Loucy (cell line): ENCODE results near the gene SHC3.
A peak's percentile ranks its signal among the peaks of the same experiment; 100 is the strongest.

Experiments
- H2AFZ ChIP-seq: fragments of 200-600 bp; sonication (generic); 2 replicates; pipeline ENCODE4 v1.6.0; 2016; ENCODE audit warnings: antibody characterized with exemption, mild to moderate bottlenecking, low read length, moderate library complexity
- H3F3A ChIP-seq: fragments of 200-600 bp; 2 replicates; pipeline ENCODE4 v1.6.0; 2016; ENCODE audit warnings: antibody characterized with exemption, low read depth, mild to moderate bottlenecking
- H3K27me3 ChIP-seq: fragments of 200-600 bp; sonication (generic); 2 replicates; pipeline ENCODE4 v1.6.1; 2014; ENCODE audit warnings: low read length, mild to moderate bottlenecking; ENCODE audit not compliant: insufficient read depth, poor library complexity, severe bottlenecking
- H3K36me3 ChIP-seq: fragments of 200-600 bp; sonication (generic); 2 replicates; pipeline ENCODE4 v1.6.1; 2016; ENCODE audit warnings: low read length; ENCODE audit not compliant: insufficient read depth
- H3K4me1 ChIP-seq: fragments of 200-600 bp; sonication (generic); 2 replicates; pipeline ENCODE4 v1.5.1; 2014; ENCODE audit warnings: low read length, mild to moderate bottlenecking; ENCODE audit not compliant: insufficient read depth, poor library complexity, severe bottlenecking
- H3K4me2 ChIP-seq: fragments of 200-600 bp; sonication (generic); 2 replicates; pipeline ENCODE4 v1.6.0; 2014; ENCODE audit warnings: antibody characterized with exemption, low read length, low read depth, mild to moderate bottlenecking; ENCODE audit not compliant: poor library complexity, severe bottlenecking
- H3K4me3 ChIP-seq: fragments of 200-600 bp; sonication (generic); 2 replicates; pipeline ENCODE4 v1.5.1; 2014; ENCODE audit warnings: low read length, mild to moderate bottlenecking, mixed read lengths; ENCODE audit not compliant: poor library complexity, severe bottlenecking
- H3K79me2 ChIP-seq: fragments of 200-600 bp; sonication (generic); 2 replicates; pipeline ENCODE4 v1.6.1; 2014; ENCODE audit warnings: low read length; ENCODE audit not compliant: insufficient read depth
- H3K9ac ChIP-seq: fragments of 200-600 bp; sonication (generic); 2 replicates; pipeline ENCODE4 v1.6.0; 2014; ENCODE audit warnings: mild to moderate bottlenecking, low read depth, low read length, moderate library complexity; ENCODE audit not compliant: poor library complexity, severe bottlenecking
- H3K9me2 ChIP-seq: fragments of 200-600 bp; sonication (generic); replicated peaks from 2 replicates; pipeline ENCODE4 v1.6.1; 2016; ENCODE audit warnings: low read depth, low read length, mixed read lengths
- H3K9me3 ChIP-seq: fragments of 200-600 bp; sonication (generic); 2 replicates; pipeline ENCODE4 v1.6.1; 2014; ENCODE audit warnings: mild to moderate bottlenecking, antibody characterized with exemption, low read length, low read depth; ENCODE audit not compliant: insufficient read depth
- H4K20me1 ChIP-seq: fragments of 200-600 bp; sonication (generic); 2 replicates; pipeline ENCODE4 v1.6.0; 2014; ENCODE audit warnings: antibody characterized with exemption, low read length, mild to moderate bottlenecking; ENCODE audit not compliant: insufficient read depth, poor library complexity, severe bottlenecking
- CTCF ChIP-seq: fragments of 200-600 bp; sonication (generic); conservative IDR thresholded peaks from 2 replicates; pipeline ENCODE4 v1.5.1; 2014; ENCODE audit warnings: mild to moderate bottlenecking, antibody characterized with exemption, low read length
- EZH2phosphoT487 ChIP-seq: fragments of 200-600 bp; IDR thresholded peaks from 2 replicates; pipeline ENCODE4 v1.6.1; 2018; ENCODE audit warnings: antibody characterized with exemption, mild to moderate bottlenecking, moderate library complexity, borderline replicate concordance

The SHC3 gene

GRCh38 chr9:89009546-89009840 lies 169.1 kb downstream of the SHC3 start:
- H3K36me3 ChIP-seq = no peaks in the 10 kb centered on the region
- H3K9me3 ChIP-seq = no peaks in the 10 kb centered on the region
- no peaks in the 10 kb centered on the region for H3K9me2 ChIP-seq
- no peaks in the 10 kb centered on the region for H4K20me1 ChIP-seq
- no peaks in the 10 kb centered on the region for H3F3A ChIP-seq
- no peaks in the 10 kb centered on the region for H3K27me3 ChIP-seq
- H3K4me3 ChIP-seq = no peak overlapping the region
- TF ChIP-seq EZH2phosphoT487 = no peak
- TF ChIP-seq CTCF = no peak
- no peaks in the 10 kb centered on the region for H3K79me2 ChIP-seq
- H2AFZ ChIP-seq = no peak overlapping the region
- H3K4me2 ChIP-seq = no peak overlapping the region
- H3K9ac ChIP-seq = no peak overlapping the region
- H3K4me1 ChIP-seq = no peaks in the 10 kb centered on the region

GRCh38 chr9:89008744-89009545 lies 169.7 kb downstream of the SHC3 start:
- Histone ChIP-seq H3K27me3 (no peaks in the 10 kb centered on the region), H3K9me2 (no peaks in the 10 kb centered on the region), H2AFZ (no peak overlapping the region), H3K9me3 (no peaks in the 10 kb centered on the region), H3K9ac (no peak overlapping the region), H3K4me3 (no peak overlapping the region), H3K79me2 (no peaks in the 10 kb centered on the region), H3F3A (no peaks in the 10 kb centered on the region), H3K4me2 (no peak overlapping the region), H4K20me1 (no peaks in the 10 kb centered on the region), H3K4me1 (no peaks in the 10 kb centered on the region), H3K36me3 (no peaks in the 10 kb centered on the region)
- TF ChIP-seq CTCF = peak; percentile 45
- TF ChIP-seq EZH2phosphoT487 = no peak

- H3K4me3 ChIP-seq = no peak overlapping the region
- no peaks in the 10 kb centered on the region for H3F3A ChIP-seq
- H3K27me3 ChIP-seq = no peaks in the 10 kb centered on the region
- H2AFZ ChIP-seq = no peak overlapping the region
- H3K9me2 ChIP-seq = no peaks in the 10 kb centered on the region
- no peaks in the 10 kb centered on the region for H3K4me1 ChIP-seq
- no peaks in the 10 kb centered on the region for H3K36me3 ChIP-seq
- no peak overlapping the region for H3K4me2 ChIP-seq
- TF ChIP-seq CTCF (no peak), EZH2phosphoT487 (no peak)
- no peak overlapping the region for H3K9ac ChIP-seq
- H3K9me3 ChIP-seq = no peaks in the 10 kb centered on the region
- no peaks in the 10 kb centered on the region for H4K20me1 ChIP-seq
- H3K79me2 ChIP-seq = no peaks in the 10 kb centered on the region
Measured at GRCh38 chr9:89008055-89008743, 170.4 kb downstream of the SHC3 start.
